ENCODE results near the gene FSD2. TPM values are rescaled to one million over a fixed set of nuclear protein-coding genes. Genes with fewer than 3 reads are reported as not detected.
A peak's percentile ranks its signal among the peaks of the same experiment; 100 is the strongest.
"Not testable (repeated sequence)": the region's sequence is repeated elsewhere in the genome, so short reads cannot be mapped to it uniquely, and the experiment has no call there.

FSD2 gene
- total RNA-seq, 1 experiment from 2014 or later, result not detected

- Histone ChIP-seq H3K9me3 (no peaks in the 10 kb centered on the region), H3K4me3 (no peak overlapping the region), H3K27me3 (no peaks in the 10 kb centered on the region), H3K36me3 (no peaks in the 10 kb centered on the region; the same call in 1 of the 2 replicates)
- no peak for DNase-seq
Measured at GRCh38 chr15:82730022-82730530, 75.8 kb downstream of the FSD2 start.

DNA sequence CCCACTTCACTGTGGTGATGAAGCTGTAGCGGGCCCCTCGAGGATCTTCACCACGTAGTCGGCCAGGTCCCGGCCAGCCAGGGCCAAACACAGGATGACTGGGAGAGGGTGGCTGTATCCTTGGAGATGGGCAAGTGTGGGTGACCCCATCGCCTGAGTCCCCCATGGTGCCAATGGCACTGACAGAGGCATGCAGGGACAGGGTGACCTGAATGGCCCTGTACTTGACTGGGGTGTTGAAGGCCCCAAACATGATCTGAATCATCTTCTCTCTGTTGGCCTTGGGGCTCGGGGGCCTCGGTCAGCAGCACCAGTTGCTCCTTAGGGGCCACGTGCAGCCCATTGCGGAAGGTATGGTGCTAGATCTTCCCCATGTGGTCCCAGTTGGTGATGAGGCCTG is 79.1 kb downstream of the FSD2 start:
- Histone ChIP-seq H3K4me3 (no peak overlapping the region), H3K9me3 (no peaks in the 10 kb centered on the region), H3K27me3 (no peaks in the 10 kb centered on the region), H3K36me3 (no peaks in the 10 kb centered on the region)
- DNase-seq, result no peak

- no peak overlapping the region for H3K4me3 ChIP-seq
- DNase-seq, result no peak
- H3K9me3 ChIP-seq, result no peaks in the 10 kb centered on the region
- peaks cover 8% of the 10 kb centered on the region; the same call in 1 of the 2 replicates for H3K27me3 ChIP-seq
- H3K36me3 ChIP-seq, result no peaks in the 10 kb centered on the region
Measured at GRCh38 chr15:82715003-82715402, 90.9 kb downstream of the FSD2 start.

DNA sequence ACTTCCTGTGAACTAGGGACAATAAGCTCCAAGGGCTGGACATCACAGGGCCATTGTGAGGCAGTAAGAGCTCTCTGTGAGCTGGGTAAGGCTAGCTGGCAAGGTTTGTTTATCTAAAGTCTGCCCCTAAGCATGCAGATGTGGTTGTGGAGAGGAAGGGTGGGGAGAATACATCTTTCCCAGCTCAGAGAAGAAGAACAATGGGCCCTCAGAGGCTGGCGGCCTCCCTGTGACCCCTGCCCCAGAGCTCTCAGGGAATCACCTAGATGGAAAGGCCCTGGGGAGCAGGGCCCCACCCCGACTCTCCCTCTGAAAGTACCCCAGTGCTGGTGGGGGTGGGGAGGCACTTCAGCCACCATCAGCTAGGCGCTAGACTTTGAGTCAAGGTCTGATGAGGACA is 91.9 kb downstream of the FSD2 start:
- DNase-seq, result no peak
- Histone ChIP-seq H3K36me3 (no peaks in the 10 kb centered on the region), H3K9me3 (no peaks in the 10 kb centered on the region)

GRCh38 chr15:82712036-82712435 is 93.8 kb downstream of the FSD2 start:
- DNase-seq, result no peak
- Histone ChIP-seq H3K9me3 (no peaks in the 10 kb centered on the region), H3K36me3 (no peaks in the 10 kb centered on the region), H3K4me3 (no peak overlapping the region), H3K27me3 (no peaks in the 10 kb centered on the region)

More for the DNA sequence above, 91.9 kb downstream of the FSD2 start:
- no peaks in the 10 kb centered on the region for H3K27me3 ChIP-seq
- no peak overlapping the region for H3K4me3 ChIP-seq

DNA sequence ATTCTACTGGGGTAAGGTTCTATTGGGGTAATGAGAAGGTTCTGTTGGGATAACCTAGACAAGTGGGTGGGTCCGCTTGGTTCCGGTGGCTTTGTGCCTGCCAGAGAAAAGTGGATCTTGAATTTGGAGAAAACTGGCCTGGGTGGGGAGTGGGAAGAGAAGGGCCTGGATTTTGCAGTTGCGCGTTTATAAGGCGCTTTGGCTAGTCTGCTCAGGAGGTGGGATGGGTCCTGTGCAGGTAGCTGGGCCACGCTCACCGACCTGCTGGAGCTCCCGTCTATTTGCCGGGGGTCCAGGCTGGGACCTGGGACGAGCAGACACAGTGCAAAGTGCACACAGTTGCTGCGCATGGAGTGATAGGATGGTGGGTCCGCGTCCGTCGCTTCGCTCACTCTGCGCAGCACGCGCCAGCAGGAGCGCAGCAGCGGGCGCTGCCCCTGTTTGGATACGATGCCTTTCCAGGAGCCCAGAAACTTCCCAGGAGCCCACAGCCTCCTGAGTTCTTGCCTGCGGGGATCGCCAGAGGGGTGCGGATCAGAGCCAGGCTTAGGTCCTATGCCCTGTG is 94.9 kb downstream of the FSD2 start:
- Histone ChIP-seq H3K9me3 (no peaks in the 10 kb centered on the region), H3K36me3 (no peaks in the 10 kb centered on the region), H3K4me3 (no peak overlapping the region), H3K27me3 (no peaks in the 10 kb centered on the region)
- no peak for DNase-seq

GRCh38 chr15:82710208-82710555 is 95.7 kb downstream of the FSD2 start:
- no peaks in the 10 kb centered on the region for H3K27me3 ChIP-seq
- DNase-seq, result no peak
- no peaks in the 10 kb centered on the region for H3K36me3 ChIP-seq
- no peaks in the 10 kb centered on the region for H3K9me3 ChIP-seq
- H3K4me3 ChIP-seq, result peak overlapping the region; percentile 61

DNA sequence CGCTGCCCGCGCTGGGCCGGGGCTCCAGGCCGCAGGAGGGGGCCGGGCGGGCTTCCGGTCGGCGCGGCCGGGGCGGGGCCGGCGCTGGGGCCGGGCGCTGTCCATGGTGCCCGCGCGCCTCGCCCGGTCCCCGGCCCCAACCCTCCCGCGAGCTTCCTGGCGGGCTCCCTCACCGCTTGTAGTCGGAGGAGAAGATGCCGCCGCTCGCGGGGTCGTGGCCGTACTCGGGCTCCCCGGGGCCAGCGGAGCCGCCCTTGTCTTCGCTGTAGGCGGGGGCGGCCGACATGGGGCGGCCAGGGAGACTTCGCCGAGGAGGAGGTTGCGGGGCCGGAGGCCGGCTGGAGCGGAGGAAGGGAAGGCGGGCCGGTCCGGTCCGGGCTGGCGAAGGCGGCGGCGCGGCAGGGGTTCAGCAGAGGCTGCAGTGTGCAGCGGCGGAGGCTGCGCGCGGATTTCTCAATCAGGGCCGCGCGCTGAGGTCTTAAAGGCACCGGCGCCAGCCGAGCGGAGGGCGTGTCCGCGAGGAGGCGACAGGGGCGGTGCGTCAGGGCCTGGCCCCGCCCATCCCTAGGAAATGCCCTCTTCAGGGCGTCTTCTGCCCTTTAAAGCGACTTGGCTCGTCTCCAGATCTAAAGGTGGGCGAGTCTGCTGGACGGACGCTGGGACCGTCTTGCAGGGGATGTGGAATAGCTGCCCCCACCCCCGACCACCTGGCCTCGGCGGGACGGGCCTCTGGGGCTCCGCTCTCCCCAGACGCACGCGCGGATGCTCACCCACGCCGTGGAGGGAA is 96.3 kb downstream of the FSD2 start, which contains the start of gene AP3B2:
Gene AP3B2 (minus strand): TSS at position 455 of the 787 bp plus-strand sequence. CDS start 169 bp downstream, at position 286.
- peak within 1 kb of the TSS; percentile 61 for H3K4me3 ChIP-seq
- no peaks in the 10 kb centered on the region for H3K27me3 ChIP-seq
- DNase-seq, result peak; percentile 72
- no peaks in the 10 kb centered on the region for H3K36me3 ChIP-seq
- H3K9me3 ChIP-seq, result no peaks in the 10 kb centered on the region

GRCh38 chr15:82709081-82709420 is 96.8 kb downstream of the FSD2 start:
- H3K27me3 ChIP-seq, result no peaks in the 10 kb centered on the region
- H3K4me3 ChIP-seq, result peak overlapping the region; percentile 61
- no peaks in the 10 kb centered on the region for H3K9me3 ChIP-seq
- no peak for DNase-seq
- no peaks in the 10 kb centered on the region for H3K36me3 ChIP-seq

DNA sequence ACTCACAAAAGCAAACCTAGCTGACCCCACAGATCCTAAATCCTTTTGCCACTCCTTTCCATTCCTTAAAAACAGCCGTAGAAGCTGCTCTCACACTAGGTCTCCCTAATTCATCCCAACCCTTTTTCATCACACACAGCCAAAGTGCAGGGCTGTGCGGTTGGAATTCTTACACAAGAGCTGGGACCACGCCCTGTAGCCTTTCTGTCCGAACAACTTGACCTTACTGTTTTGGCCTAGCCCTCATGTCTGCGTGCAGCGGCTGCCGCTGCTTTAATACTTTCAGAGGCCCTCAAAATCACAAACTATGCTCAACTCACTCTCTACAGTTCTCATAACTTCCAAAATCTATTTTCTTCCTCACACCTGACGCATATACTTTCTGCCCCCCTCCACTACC is 100.0 kb downstream of the FSD2 start:
- H3K27me3 ChIP-seq, H3K4me3 ChIP-seq, DNase-seq, H3K9me3 ChIP-seq, H3K36me3 ChIP-seq: not testable (repeated sequence)

Other genes with a start within 250 kb of the FSD2 start
- 14.1 and 32.7 TPM in 2 replicates for gene CPEB1, start 158.7 kb downstream of the FSD2 start, total RNA-seq (2014; rRNA removed; shearing (Covaris generic); ENCODE audit: low replicate concordance)
- gene AP3B2, start 96.2 kb downstream of the FSD2 start, total RNA-seq (2014; rRNA removed; shearing (Covaris generic); ENCODE audit: low replicate concordance), result 0.03 TPM in 1 of 2 replicates, not detected in the other
- gene WHAMM, start 3.6 kb upstream of the FSD2 start, total RNA-seq (2014; rRNA removed; shearing (Covaris generic); ENCODE audit: low replicate concordance), result 3.6 and 6.2 TPM in 2 replicates
- gene HOMER2, start 146.7 kb upstream of the FSD2 start, total RNA-seq (2014; rRNA removed; shearing (Covaris generic); ENCODE audit: low replicate concordance), result 19.6 and 19.7 TPM in 2 replicates
- 25.1 and 28.5 TPM in 2 replicates for gene RAMAC, start 180.1 kb upstream of the FSD2 start, total RNA-seq (2014; rRNA removed; shearing (Covaris generic); ENCODE audit: low replicate concordance)
- 7.9 and 41.4 TPM in 2 replicates for gene C15orf40, start 205.6 kb upstream of the FSD2 start, total RNA-seq (2014; rRNA removed; shearing (Covaris generic); ENCODE audit: low replicate concordance)